Breast epithelium (tissue), 4 donors: ENCODE results near the gene MYH3. TPM values are rescaled to one million over a fixed set of nuclear protein-coding genes. Genes with fewer than 3 reads are reported as not detected.

Experiments
- DNase-seq, 2 donors: peaks; one replicate each; pipeline ENCODE4 v3.0.0-alpha.2; 2019; ENCODE audit warnings: low spot score in 2 of 2
- H3K27ac ChIP-seq, 2 donors: fragments of 200-600 bp; sonication (generic) in 1 of 2; one replicate each; pipeline ENCODE4 v1.5.1; 2016 to 2019; ENCODE audit warnings: mild to moderate bottlenecking in 1 of 2
- H3K27me3 ChIP-seq, 2 donors: fragments of 200-600 bp; sonication (generic) in 1 of 2; one replicate each; pipeline versions ENCODE4 v1.5.1 to v1.6.0; 2017 to 2019; ENCODE audit warnings: control low read depth in 1 of 2, mild to moderate bottlenecking in 1 of 2
- H3K36me3 ChIP-seq: fragments of 200-600 bp; one replicate; pipeline ENCODE4 v1.5.1; 2019
- H3K4me1 ChIP-seq, 2 donors: fragments of 200-600 bp; sonication (generic); one replicate each; pipeline ENCODE4 v1.5.1; 2016 to 2019; ENCODE audit warnings: control low read depth in 1 of 2
- H3K4me3 ChIP-seq, 3 donors: fragments of 200-600 bp; sonication (generic); 1 replicate in 2 of 3; 2 replicates in 1 of 3; pipeline ENCODE4 v1.5.1; 2016 to 2019; ENCODE audit warnings: mild to moderate bottlenecking in 3 of 3, moderate library complexity in 2 of 3
- H3K9me3 ChIP-seq, 2 donors: fragments of 200-600 bp; sonication (generic) in 1 of 2; one replicate each; pipeline ENCODE4 v1.5.1; 2016 to 2019; ENCODE audit warnings: control low read depth in 1 of 2
- CTCF ChIP-seq, 3 donors: fragments of 450-650 bp; IDR thresholded peaks; one replicate each; pipeline ENCODE4 v1.5.1; 2016 to 2017; ENCODE audit warnings: antibody characterized with exemption in 3 of 3, mild to moderate bottlenecking in 3 of 3, moderate library complexity in 3 of 3
- POLR2A ChIP-seq: fragments of 450-650 bp; IDR thresholded peaks from one replicate; pipeline ENCODE4 v1.6.1; 2016; ENCODE audit warnings: antibody characterized with exemption, mild to moderate bottlenecking, moderate library complexity
- POLR2AphosphoS5 ChIP-seq, 3 donors: sonication (generic); formaldehyde crosslinking; IDR thresholded peaks; one replicate each; pipeline ENCODE4 v1.6.1; 2017; ENCODE audit warnings: antibody characterized with exemption in 3 of 3
- intact Hi-C: fragments of 100-400 bp; cut with DNase I; formaldehyde crosslinking; loops from one replicate; pipeline ENCODE4 v1.15.1; 2023; ENCODE audit warnings: low total_unique reads
- total RNA-seq, 3 donors: library from RNA; depleted of rRNA; stranded (reverse); fragments of >200 nt; gene quantifications; one replicate each; pipeline ENCODE4 v1.1.0, GENCODE V29; 2016

The MYH3 gene
- total RNA-seq, 3 donors from 2014 or later, result 0.80 to 2.9 (median 2.2) TPM

- no peak for DNase-seq
- no peaks in the 10 kb centered on the region for H3K27me3 ChIP-seq
Observed at GRCh38 chr17:10603931-10604330, 53.2 kb downstream of the MYH3 start.

GRCh38 chr17:10600571-10600970 lies 56.5 kb downstream of the MYH3 start:
- intact Hi-C loops, result no loop called here
- TF ChIP-seq POLR2AphosphoS5 (IDR thresholded peaks at IDR 0.05) (no peak), CTCF (IDR thresholded peaks at IDR 0.05) (no peak), POLR2A (no peak)
- Histone ChIP-seq H3K4me3 (no peak overlapping the region), H3K27ac (no peak overlapping the region), H3K36me3 (no peaks in the 10 kb centered on the region), H3K27me3 (no peaks in the 10 kb centered on the region), H3K9me3 (no peaks in the 10 kb centered on the region), H3K4me1 (no peaks in the 10 kb centered on the region)
- DNase-seq, result no peak

More at GRCh38 chr17:10603931-10604330, 53.2 kb downstream of the MYH3 start:
- no peaks in the 10 kb centered on the region for H3K9me3 ChIP-seq
- no peak overlapping the region for H3K27ac ChIP-seq
- H3K4me3 ChIP-seq, result no peak overlapping the region
- TF ChIP-seq POLR2A (no peak), POLR2AphosphoS5 (IDR thresholded peaks at IDR 0.05) (no peak), CTCF (IDR thresholded peaks at IDR 0.05) (no peak)
- no peaks in the 10 kb centered on the region for H3K36me3 ChIP-seq
- no peaks in the 10 kb centered on the region for H3K4me1 ChIP-seq
- intact Hi-C loops, result no loop called here

- no peak overlapping the region for H3K27ac ChIP-seq
Observed at GRCh38 chr17:10598621-10599020, 58.5 kb downstream of the MYH3 start.

GRCh38 chr17:10589553-10590145 lies 67.5 kb downstream of the MYH3 start:
- Histone ChIP-seq H3K9me3 (no peaks in the 10 kb centered on the region), H3K4me3 (no peak overlapping the region), H3K36me3 (no peaks in the 10 kb centered on the region), H3K4me1 (no peaks in the 10 kb centered on the region), H3K27me3 (no peaks in the 10 kb centered on the region), H3K27ac (no peak overlapping the region)
- intact Hi-C loops, result no loop called here
- DNase-seq, result no peak
- TF ChIP-seq CTCF (IDR thresholded peaks at IDR 0.05) (no peak), POLR2A (no peak), POLR2AphosphoS5 (IDR thresholded peaks at IDR 0.05) (no peak)

More at GRCh38 chr17:10598621-10599020, 58.5 kb downstream of the MYH3 start:
- no peaks in the 10 kb centered on the region for H3K27me3 ChIP-seq
- H3K36me3 ChIP-seq, result no peaks in the 10 kb centered on the region
- DNase-seq, result no peak
- no peaks in the 10 kb centered on the region for H3K9me3 ChIP-seq
- intact Hi-C loops, result no loop called here
- H3K4me3 ChIP-seq, result no peak overlapping the region
- TF ChIP-seq CTCF (IDR thresholded peaks at IDR 0.05) (no peak), POLR2A (no peak), POLR2AphosphoS5 (IDR thresholded peaks at IDR 0.05) (no peak)
- H3K4me1 ChIP-seq, result no peaks in the 10 kb centered on the region

- TF ChIP-seq POLR2AphosphoS5 (IDR thresholded peaks at IDR 0.05) (no peak), CTCF (IDR thresholded peaks at IDR 0.05) (no peak)
- intact Hi-C loops, result no loop called here
- Histone ChIP-seq H3K36me3 (no peaks in the 10 kb centered on the region), H3K4me3 (no peak overlapping the region), H3K27me3 (no peaks in the 10 kb centered on the region), H3K9me3 (no peaks in the 10 kb centered on the region), H3K4me1 (no peaks in the 10 kb centered on the region), H3K27ac (no peak overlapping the region)
- no peak for DNase-seq
Observed at GRCh38 chr17:10585529-10585928, 71.6 kb downstream of the MYH3 start.
